Calu3 (cell line): ENCODE data around the gene RETNLB. TPM values are rescaled to one million over a fixed set of nuclear protein-coding genes. Genes with fewer than 3 reads are reported as not detected.

Experiments used
- BruUV-seq: library from RNA; stranded (reverse); fragments of 400-500 nt; replicated peaks from 2 replicates; lab custom pipeline; 2021; lab: Mats Ljungman, UMichigan
- CTCF ChIA-PET: fragments of 300-600 bp; sonication (Branson Sonifier 250); formaldehyde crosslinking; loops from one replicate; lab custom pipeline; 2022; ENCODE audit warnings: antibody characterized with exemption; lab: Charles Lee
- DNase-seq: peaks from one replicate; pipeline ENCODE4 v3.0.0; 2022
- H3K27ac Mint-ChIP-seq: one replicate; pipeline ENCODE4 v1.8.0; 2022; ENCODE audit warnings: mixed read lengths; ENCODE audit not compliant: unreplicated experiment
- H3K27me3 Mint-ChIP-seq: one replicate; pipeline ENCODE4 v1.8.0; 2022; ENCODE audit warnings: mixed read lengths; ENCODE audit not compliant: unreplicated experiment
- H3K36me3 Mint-ChIP-seq: one replicate; pipeline ENCODE4 v1.8.0; 2022; ENCODE audit warnings: mild to moderate bottlenecking, moderate library complexity, mixed read lengths; ENCODE audit not compliant: insufficient read depth, unreplicated experiment
- H3K4me1 Mint-ChIP-seq: one replicate; pipeline ENCODE4 v1.8.0; 2022; ENCODE audit warnings: mild to moderate bottlenecking, low read depth, mixed read lengths; ENCODE audit not compliant: unreplicated experiment
- H3K4me3 Mint-ChIP-seq: one replicate; pipeline ENCODE4 v1.8.0; 2022; ENCODE audit warnings: mild to moderate bottlenecking, low read depth, moderate library complexity, mixed read lengths; ENCODE audit not compliant: unreplicated experiment
- H3K9me3 Mint-ChIP-seq: one replicate; pipeline ENCODE4 v1.8.0; 2022; ENCODE audit warnings: low read depth, mixed read lengths; ENCODE audit not compliant: unreplicated experiment
- CTCF ChIP-seq: fragments of 200-600 bp; IDR thresholded peaks from one replicate; pipeline ENCODE4 v1.8.0; 2022; ENCODE audit warnings: antibody characterized with exemption; ENCODE audit not compliant: unreplicated experiment
- intact Hi-C: fragments of 100-400 bp; cut with micrococcal nuclease; formaldehyde crosslinking; loops from one replicate; pipeline ENCODE4 v1.10.0; 2022; ENCODE audit not compliant: unreplicated experiment
- total RNA-seq: library from RNA; stranded (reverse); gene quantifications from 2 replicates; pipeline ENCODE4 v1.2.3, GENCODE V29; 2022

The RETNLB gene
- total RNA-seq, 1 experiment from 2014 or later = not detected

DNA sequence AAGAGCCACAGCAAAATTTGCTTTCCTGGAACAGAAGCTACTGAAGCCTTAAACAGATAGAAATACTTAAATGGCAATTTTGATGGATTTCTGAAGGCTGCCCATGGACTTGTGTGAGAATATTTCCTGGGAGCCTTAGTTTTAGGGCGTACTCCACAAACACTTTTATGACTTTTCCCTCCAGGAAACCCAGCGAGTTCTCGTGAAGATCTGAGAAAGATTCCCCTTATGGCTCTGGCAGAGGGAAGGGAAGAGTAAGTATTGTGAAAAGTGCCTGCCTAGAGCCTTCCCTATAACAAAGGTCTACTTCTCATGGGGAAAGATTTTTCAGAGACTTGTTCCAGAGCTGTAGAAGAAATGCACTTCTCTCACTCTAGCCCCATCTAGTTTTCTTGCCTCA, 34.3 kb upstream of the RETNLB start:
- no TSS peak for BruUV-seq
- H3K4me1 Mint-ChIP-seq = no peaks in the 10 kb centered on the region
- no peak for DNase-seq
- no peak overlapping the region for H3K4me3 Mint-ChIP-seq
- no peaks in the 10 kb centered on the region for H3K27me3 Mint-ChIP-seq
- intact Hi-C loops = no loop called here
- H3K36me3 Mint-ChIP-seq = no peaks in the 10 kb centered on the region
- H3K27ac Mint-ChIP-seq = no peak overlapping the region
- TF ChIP-seq CTCF = no peak
- H3K9me3 Mint-ChIP-seq = peaks cover 3% of the 10 kb centered on the region
- CTCF ChIA-PET = no interaction called here

- Mint-ChIP-seq H3K27me3 (no peaks in the 10 kb centered on the region), H3K27ac (no peak overlapping the region), H3K9me3 (no peaks in the 10 kb centered on the region), H3K4me3 (no peak overlapping the region), H3K4me1 (no peaks in the 10 kb centered on the region), H3K36me3 (no peaks in the 10 kb centered on the region)
- intact Hi-C loops = no loop called here
- no peak for TF ChIP-seq CTCF
- CTCF ChIA-PET = no interaction called here
- no peak for DNase-seq
- no TSS peak for BruUV-seq
These were observed 23.0 kb upstream of the RETNLB start for GRCh38 chr3:108780235-108780634.

- Mint-ChIP-seq H3K9me3 (no peaks in the 10 kb centered on the region), H3K27ac (no peak overlapping the region), H3K27me3 (no peaks in the 10 kb centered on the region), H3K4me1 (no peaks in the 10 kb centered on the region), H3K4me3 (no peak overlapping the region), H3K36me3 (no peaks in the 10 kb centered on the region)
- no TSS peak for BruUV-seq
- CTCF ChIA-PET = no interaction called here
- no peak for TF ChIP-seq CTCF
- intact Hi-C loops = no loop called here
- no peak for DNase-seq
These were observed 22.3 kb upstream of the RETNLB start for GRCh38 chr3:108779496-108779895.

DNA sequence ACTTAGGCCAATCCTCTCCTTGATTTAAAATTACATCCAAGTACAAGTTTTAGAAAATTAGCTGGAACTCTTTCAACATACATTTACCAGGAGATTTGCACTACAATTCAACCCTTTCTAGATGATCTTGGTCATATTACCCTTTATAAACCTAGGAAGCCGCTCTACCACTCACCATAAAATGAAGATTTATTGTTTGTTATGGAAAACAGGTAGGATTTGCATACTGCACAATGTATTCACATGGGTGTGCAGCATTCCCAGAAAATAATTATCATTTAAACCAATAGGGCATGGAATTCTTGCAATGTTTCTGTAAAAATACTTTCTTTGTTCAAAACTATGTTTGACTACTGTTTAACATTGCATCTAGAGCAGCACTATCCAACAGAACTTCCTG, 18.4 kb upstream of the RETNLB start:
- DNase-seq = no peak
- Mint-ChIP-seq H3K27ac (no peak overlapping the region), H3K4me1 (no peaks in the 10 kb centered on the region), H3K36me3 (no peaks in the 10 kb centered on the region), H3K27me3 (no peaks in the 10 kb centered on the region), H3K4me3 (no peak overlapping the region), H3K9me3 (no peaks in the 10 kb centered on the region)
- no peak for TF ChIP-seq CTCF
- intact Hi-C loops = no loop called here
- BruUV-seq = no TSS peak
- CTCF ChIA-PET = no interaction called here
